Measurements from ENCODE around the gene NHERF2.
A peak's percentile ranks its signal among the peaks of the same experiment; 100 is the strongest.
"Not testable (repeated sequence)": the region's sequence is repeated elsewhere in the genome, so short reads cannot be mapped to it uniquely, and the experiment has no call there.

NHERF2 gene

DNA sequence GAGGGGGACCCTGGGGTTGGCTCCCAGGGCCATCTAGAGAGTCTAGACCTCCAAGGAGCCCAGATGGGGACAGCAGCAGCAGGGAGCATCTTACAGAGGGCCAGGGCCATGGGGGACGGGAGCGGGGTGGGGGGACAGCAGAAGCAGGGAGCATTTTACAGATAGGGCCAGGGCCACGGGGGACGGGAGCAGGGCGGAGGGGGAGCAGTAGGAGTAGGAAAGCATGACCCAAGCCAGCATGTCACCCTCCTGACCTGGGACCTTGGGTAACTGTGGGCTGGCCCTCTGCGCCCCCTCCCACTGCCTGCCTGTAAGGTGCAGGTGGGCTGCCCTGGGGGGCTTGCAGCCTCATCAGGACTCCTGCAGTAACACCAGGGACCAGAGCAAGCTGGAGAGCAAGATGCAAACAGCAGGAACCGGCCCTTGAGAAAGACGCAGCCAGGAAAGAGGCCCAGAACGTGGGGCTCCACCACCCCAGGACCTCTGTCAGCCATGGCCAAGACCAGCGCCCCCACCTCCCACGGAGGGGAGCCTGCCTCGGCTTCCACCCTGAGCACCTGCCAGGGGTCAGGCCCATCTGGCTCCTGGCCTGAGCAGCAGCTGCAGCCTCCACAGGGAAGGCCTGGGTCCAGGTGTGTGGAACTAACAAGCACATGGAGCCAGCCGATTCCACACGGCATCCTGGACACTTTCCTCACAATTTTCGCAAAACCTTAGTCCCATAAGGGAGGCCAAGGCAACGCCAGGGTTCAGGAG is 19.4 kb upstream of the NHERF2 start:
- DNase-seq, result no peak

DNA sequence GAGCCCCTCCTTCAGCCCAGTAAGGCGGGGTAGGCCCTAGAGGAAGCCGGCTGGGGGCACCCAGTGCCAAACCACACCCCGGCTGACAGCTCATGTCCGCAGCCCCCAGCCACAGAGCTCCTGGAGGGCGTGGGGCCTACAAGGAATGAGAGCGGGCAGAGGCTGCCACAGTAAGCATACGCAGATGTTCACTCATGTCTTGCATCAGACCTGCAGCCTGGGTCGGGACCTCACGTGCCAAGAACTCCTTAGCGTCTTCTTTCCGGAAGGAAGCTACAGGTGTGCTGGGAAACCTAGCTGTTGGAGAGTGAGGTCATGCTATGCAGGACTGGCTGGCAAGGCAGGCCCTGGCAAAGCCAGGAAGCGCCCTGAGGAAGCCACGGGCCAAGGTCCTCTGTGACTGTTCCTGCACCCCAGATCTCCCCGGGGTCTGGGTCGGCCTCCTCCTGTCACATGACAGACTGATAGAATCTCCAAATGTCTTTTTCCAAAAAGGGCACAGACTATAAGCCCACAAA is 18.6 kb upstream of the NHERF2 start:
- DNase-seq, result no peak

- DNase-seq, result no peak
Observed at GRCh38 chr16:2008631-2009163, 18.0 kb upstream of the NHERF2 start.

- DNase-seq, result no peak
Observed at GRCh38 chr16:2009164-2009711, 17.5 kb upstream of the NHERF2 start.

GRCh38 chr16:2009791-2010510 is 16.8 kb upstream of the NHERF2 start, which contains the start of gene ZNF598:
ZNF598 (minus strand) TSS chr16:2009821.
- peak; percentile 56 for DNase-seq

GRCh38 chr16:2011726-2012125 is 15.0 kb upstream of the NHERF2 start:
- not testable (repeated sequence) for DNase-seq

DNA sequence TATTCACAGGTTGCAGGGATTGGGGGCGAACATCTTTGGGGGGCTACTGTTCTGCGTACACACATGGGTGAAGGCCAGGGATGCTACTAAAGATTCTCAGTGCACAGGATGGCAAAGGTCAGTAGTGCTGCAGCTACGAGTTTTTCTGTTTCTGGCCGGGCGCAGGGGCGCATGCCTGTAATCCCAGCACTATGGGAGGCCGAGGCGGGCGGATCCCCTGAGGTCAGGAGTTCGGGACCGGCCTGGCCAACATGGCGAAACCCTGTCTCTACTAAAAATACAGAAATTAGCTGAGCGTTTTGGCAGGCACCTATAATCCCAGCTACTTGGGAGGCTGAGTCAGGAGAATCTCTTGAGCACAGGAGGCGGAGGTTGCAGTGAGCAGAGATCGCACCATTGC is 13.2 kb upstream of the NHERF2 start:
- no peak for DNase-seq

GRCh38 chr16:2015117-2015946 is 11.4 kb upstream of the NHERF2 start:
- no peak for DNase-seq

- DNase-seq, result no peak
Observed at GRCh38 chr16:2015947-2016208, 10.8 kb upstream of the NHERF2 start.

GRCh38 chr16:2016407-2016922 is 10.2 kb upstream of the NHERF2 start:
- no peak for DNase-seq

DNA sequence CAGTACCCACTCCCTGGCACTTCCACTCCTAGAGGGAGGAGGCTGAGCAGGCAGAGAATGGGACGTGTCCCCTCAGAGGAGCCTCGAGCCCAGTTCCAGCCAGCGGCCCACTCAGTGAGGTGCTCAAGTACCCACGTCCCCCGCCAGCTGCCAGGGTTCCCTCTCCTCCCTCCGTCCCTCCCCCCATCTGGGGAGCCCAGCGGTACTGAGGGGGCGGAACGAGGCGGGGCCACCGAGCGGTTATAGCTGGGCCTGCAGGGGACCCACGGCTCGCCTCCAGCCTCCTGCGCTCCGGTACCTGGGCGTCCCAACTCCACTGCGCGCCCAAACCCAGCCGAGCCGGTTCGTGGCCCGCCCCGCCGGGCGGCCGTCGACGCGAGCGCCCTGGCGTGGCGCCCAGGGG is 7.2 kb upstream of the NHERF2 start, which contains the start of gene NPW:
NPW (plus strand) TSS at position 268 of the 403 bp plus-strand sequence.
- DNase-seq, result no peak

DNA sequence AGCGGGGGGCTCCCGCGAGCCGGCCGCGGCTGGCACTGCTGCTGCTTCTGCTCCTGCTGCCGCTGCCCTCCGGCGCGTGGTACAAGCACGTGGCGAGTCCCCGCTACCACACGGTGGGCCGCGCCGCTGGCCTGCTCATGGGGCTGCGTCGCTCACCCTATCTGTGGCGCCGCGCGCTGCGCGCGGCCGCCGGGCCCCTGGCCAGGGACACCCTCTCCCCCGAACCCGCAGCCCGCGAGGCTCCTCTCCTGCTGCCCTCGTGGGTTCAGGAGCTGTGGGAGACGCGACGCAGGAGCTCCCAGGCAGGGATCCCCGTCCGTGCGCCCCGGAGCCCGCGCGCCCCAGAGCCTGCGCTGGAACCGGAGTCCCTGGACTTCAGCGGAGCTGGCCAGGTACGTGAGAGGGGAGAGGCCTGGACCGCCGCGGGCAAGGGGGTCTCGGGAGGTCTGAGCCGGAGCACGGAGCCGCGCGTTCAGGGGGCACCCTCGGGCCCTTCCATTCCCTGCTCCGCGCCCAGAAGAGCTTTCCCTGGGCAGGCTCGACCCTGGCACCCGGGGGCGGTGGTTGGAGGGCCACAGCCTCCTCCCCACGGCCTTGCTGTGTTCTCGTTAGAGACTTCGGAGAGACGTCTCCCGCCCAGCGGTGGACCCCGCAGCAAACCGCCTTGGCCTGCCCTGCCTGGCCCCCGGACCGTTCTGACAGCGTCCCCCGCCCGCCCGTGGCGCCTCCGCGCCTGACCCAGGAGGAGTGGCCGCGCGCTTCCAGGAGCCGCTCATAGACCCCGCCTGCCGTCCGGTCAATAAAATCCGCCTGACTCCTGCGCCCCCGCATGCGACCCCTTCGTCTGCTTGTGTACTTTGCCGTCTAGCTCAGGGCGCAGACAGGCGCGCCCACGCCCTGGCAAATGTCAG is 6.5 kb upstream of the NHERF2 start:
- DNase-seq, result no peak

- no peak for DNase-seq
Observed at GRCh38 chr16:2022723-2023091, 4.0 kb upstream of the NHERF2 start.

- peak; percentile 51 for DNase-seq
Observed at GRCh38 chr16:2023092-2024031, 3.3 kb upstream of the NHERF2 start.

DNA sequence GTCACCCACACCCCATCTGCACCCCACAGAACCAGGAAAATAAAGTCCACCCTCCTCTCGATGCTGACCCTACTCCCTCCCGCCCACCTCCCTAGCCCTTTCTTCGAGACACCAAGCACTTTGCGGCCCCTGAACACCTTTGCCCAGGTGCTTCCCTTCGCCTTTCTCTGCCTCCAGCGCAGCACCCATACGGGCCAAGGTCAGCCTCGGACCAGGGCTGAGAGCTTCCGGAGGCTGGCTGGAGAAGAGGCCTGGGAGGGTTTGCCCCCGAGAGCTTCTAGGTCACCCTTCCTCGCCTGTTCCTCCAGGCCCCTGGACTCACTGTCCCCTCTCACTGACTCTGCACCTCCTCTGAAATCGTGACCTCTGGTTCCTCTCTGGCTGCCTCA is 2.7 kb upstream of the NHERF2 start:
- DNase-seq, result no peak

GRCh38 chr16:2025251-2025650 is 1.5 kb upstream of the NHERF2 start:
- no peak for DNase-seq

DNA sequence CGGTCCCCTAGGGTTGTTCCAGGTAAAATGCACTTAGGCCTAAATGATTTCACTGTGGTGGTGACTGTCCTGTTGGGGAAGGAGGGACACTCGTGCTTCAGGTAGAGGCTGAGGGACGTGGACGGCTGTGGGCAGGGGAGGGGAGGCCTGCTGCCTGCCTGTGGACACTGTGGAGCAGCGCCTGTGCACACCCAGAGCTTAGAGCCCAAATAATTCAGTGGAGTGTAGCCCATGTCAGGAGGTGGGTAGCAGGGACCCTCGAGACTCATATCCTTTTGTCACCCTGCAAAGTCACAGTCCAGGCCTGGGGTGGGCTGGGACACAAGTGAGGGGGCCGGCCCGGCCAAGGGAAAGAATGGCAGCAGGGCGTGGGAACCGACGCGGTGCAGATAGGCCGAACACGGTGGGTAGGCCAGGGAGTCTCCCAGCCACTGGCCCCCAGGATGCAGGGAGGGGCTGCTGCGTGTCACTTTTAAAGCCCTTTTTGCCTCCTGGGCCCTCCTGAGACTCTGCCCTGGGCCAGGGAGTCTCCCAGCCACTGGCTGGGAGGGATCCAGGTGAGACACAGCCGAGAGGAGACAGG is 733 bp upstream of the NHERF2 start:
- DNase-seq, result no peak

GRCh38 chr16:2027024-2028010 is 615 bp downstream of the NHERF2 start:
- no peak for DNase-seq

GRCh38 chr16:2028146-2028545 is 1.4 kb downstream of the NHERF2 start:
- no peak for DNase-seq
